K562 (cell line): Measurements from ENCODE around the gene CTSZ.

Source experiments
- E2F6 ChIP-seq, 2 experiments: IDR thresholded peaks; 2 replicates each; pipeline ENCODE4 v1.6.1; 2011; ENCODE audit warnings: borderline replicate concordance in 1 of 2, control low read depth in 1 of 2, low read depth in 1 of 2, low read length in 1 of 2, mild to moderate bottlenecking in 1 of 2, mixed read lengths in 1 of 2, moderate library complexity in 1 of 2; ENCODE audit not compliant: insufficient read depth in 1 of 2, insufficient read length in 1 of 2, poor library complexity in 1 of 2, severe bottlenecking in 1 of 2; ENCODE audit errors: extremely low read depth in 1 of 2
- HMGXB4 ChIP-seq: sonication (generic); formaldehyde crosslinking; IDR thresholded peaks from 2 replicates; pipeline ENCODE4 v1.8.1; 2023; ENCODE audit warnings: mild to moderate bottlenecking, missing genetic modification reagents
- MECOM ChIP-seq: fragments of 250-450 bp; sonication (Bioruptor Pico); IDR thresholded peaks from 2 replicates; pipeline ENCODE4 v1.8.0; 2022; ENCODE audit warnings: inconsistent platforms
- RAD21 ChIP-seq, 2 experiments: fragments of 250-450 bp in 1 of 2; fragments of 450-650 bp in 1 of 2; sonication (Bioruptor Pico) in 1 of 2; formaldehyde crosslinking in 1 of 2; IDR thresholded peaks in 1 of 2; conservative IDR thresholded peaks in 1 of 2; 2 replicates each; pipeline versions ENCODE4 v1.4.0 to v1.8.0; 2020 to 2022; ENCODE audit warnings: mild to moderate bottlenecking in 2 of 2, moderate library complexity in 1 of 2
- RNF2 ChIP-seq: sonication (generic); IDR thresholded peaks from 2 replicates; pipeline ENCODE4 v1.6.1; 2016
- SIN3A ChIP-seq, 2 experiments: fragments of 150-350 bp in 1 of 2; IDR thresholded peaks; 2 replicates each; pipeline ENCODE4 v1.6.1; 2011 to 2016; ENCODE audit warnings: borderline replicate concordance in 2 of 2, low read depth in 2 of 2, low read length in 2 of 2, mild to moderate bottlenecking in 2 of 2, moderate library complexity in 2 of 2; ENCODE audit not compliant: control insufficient read depth in 1 of 2
- SMARCA5 ChIP-seq: fragments of 450-650 bp; IDR thresholded peaks from 2 replicates; pipeline ENCODE4 v1.6.1; 2016

- no peak for TF ChIP-seq E2F6 (IDR thresholded peaks at IDR 0.05; ENCODE audit: borderline replicate concordance in 1 of 2, extremely low read depth in 1 of 2, insufficient read depth in 1 of 2, insufficient read length in 1 of 2, low read depth in 1 of 2, low read length in 1 of 2, poor library complexity in 1 of 2, severe bottlenecking in 1 of 2)
- TF ChIP-seq HMGXB4 (CRISPR knock-in tag) = no peak
- TF ChIP-seq MECOM (CRISPR knock-in tag) = no peak
- TF ChIP-seq SMARCA5 = no peak
- TF ChIP-seq RAD21 (CRISPR knock-in tag; conservative IDR thresholded peaks at IDR 0.05 in 1 of 2, IDR thresholded peaks at IDR 0.05 in 1 of 2) = no peak
- TF ChIP-seq SIN3A (IDR thresholded peaks at IDR 0.05; ENCODE audit: borderline replicate concordance in 2 of 2, control insufficient read depth in 1 of 2, low read depth in 2 of 2, low read length in 2 of 2) = no peak
- no peak for TF ChIP-seq RNF2
Observed at GRCh38 chr20:59026904-59027740, 20.1 kb upstream of the CTSZ start.
